HL-60 (cell line): Measurements from ENCODE around the gene RASGRP2.

Experiments
- DNase-seq, 2 experiments: peaks; one replicate each; pipeline ENCODE4 v3.0.0-alpha.2; 2010 to 2020; ENCODE audit warnings: low read depth in 1 of 2, low spot score in 1 of 2
- H3K27ac ChIP-seq: fragments of 250-450 bp; sonication (Bioruptor Pico); replicated peaks from 2 replicates; pipeline ENCODE4 v1.5.1; 2020; ENCODE audit warnings: mild to moderate bottlenecking, moderate library complexity
- H3K27me3 ChIP-seq: fragments of 250-450 bp; sonication (Bioruptor Pico); 2 replicates; pipeline ENCODE4 v1.5.1; 2021; ENCODE audit warnings: mild to moderate bottlenecking, moderate library complexity; ENCODE audit not compliant: insufficient read depth, poor library complexity, severe bottlenecking
- H3K4me3 ChIP-seq: replicated peaks from 2 replicates; pipeline ENCODE4 v1.5.1; 2011; ENCODE audit warnings: mild to moderate bottlenecking, control low read depth, low read length; ENCODE audit not compliant: insufficient read depth
- GABPA ChIP-seq: IDR thresholded peaks from 2 replicates; pipeline ENCODE4 v1.6.1; 2012; ENCODE audit warnings: low read depth
- POLR2AphosphoS5 ChIP-seq: IDR thresholded peaks from 2 replicates; pipeline ENCODE4 v1.6.1; 2012; ENCODE audit warnings: low read depth
- REST ChIP-seq: IDR thresholded peaks from 2 replicates; pipeline ENCODE4 v1.6.1; 2012; ENCODE audit warnings: low read depth; ENCODE audit not compliant: insufficient replicate concordance
- SPI1 ChIP-seq: IDR thresholded peaks from 2 replicates; pipeline ENCODE4 v1.6.1; 2012; ENCODE audit warnings: low read depth, mild to moderate bottlenecking, borderline replicate concordance
- TF ChIP-seq, protein P1 (sequence below): IDR thresholded peaks from one replicate; pipeline ENCODE4 v1.5.1; 2011; ENCODE audit warnings: low read length, control low read depth, inconsistent platforms; ENCODE audit not compliant: insufficient read depth

RASGRP2 gene

DNA sequence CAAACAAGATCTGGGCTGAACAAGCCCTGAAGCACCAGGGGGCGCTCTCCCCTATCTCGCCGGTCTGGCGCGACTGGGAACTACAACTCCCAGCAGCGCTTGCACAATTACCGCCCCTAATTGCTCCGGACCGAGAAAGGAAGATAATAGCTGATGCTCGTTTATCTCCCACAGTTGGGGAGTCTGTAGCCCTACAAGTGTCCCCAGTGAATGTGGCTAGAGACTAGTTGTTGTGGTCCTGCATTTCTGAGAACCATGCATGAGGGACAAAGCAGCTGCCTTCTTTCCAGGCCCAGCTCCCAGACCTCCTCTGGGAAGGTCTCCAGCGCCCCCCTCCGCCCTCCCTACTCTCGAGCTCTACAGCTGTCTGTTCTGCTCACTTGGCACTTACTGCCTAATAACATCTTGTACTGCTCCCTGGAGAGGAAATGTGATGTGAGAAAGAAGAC, 55.4 kb downstream of the RASGRP2 start:
- peak overlapping the region; percentile 49 for H3K4me3 ChIP-seq
- H3K27me3 ChIP-seq: peaks cover 8% of the 10 kb centered on the region
- DNase-seq: peak; percentile 68 to 91
- no peak for TF ChIP-seq GABPA
- no peak for TF ChIP-seq SPI1
- TF ChIP-seq, protein P1, sequence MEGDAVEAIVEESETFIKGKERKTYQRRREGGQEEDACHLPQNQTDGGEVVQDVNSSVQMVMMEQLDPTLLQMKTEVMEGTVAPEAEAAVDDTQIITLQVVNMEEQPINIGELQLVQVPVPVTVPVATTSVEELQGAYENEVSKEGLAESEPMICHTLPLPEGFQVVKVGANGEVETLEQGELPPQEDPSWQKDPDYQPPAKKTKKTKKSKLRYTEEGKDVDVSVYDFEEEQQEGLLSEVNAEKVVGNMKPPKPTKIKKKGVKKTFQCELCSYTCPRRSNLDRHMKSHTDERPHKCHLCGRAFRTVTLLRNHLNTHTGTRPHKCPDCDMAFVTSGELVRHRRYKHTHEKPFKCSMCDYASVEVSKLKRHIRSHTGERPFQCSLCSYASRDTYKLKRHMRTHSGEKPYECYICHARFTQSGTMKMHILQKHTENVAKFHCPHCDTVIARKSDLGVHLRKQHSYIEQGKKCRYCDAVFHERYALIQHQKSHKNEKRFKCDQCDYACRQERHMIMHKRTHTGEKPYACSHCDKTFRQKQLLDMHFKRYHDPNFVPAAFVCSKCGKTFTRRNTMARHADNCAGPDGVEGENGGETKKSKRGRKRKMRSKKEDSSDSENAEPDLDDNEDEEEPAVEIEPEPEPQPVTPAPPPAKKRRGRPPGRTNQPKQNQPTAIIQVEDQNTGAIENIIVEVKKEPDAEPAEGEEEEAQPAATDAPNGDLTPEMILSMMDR: peak; percentile 75
- TF ChIP-seq POLR2AphosphoS5: no peak
- TF ChIP-seq REST: no peak
- no peak overlapping the region for H3K27ac ChIP-seq

GRCh38 chr11:64687643-64688533, 56.1 kb downstream of the RASGRP2 start:
- Histone ChIP-seq H3K27me3 (peaks cover 3% of the 10 kb centered on the region), H3K4me3 (no peak overlapping the region), H3K27ac (no peak overlapping the region)

More at GRCh38 chr11:64687643-64688533, 56.1 kb downstream of the RASGRP2 start:
- no peak for DNase-seq
- no peak for TF ChIP-seq SPI1
- no peak for TF ChIP-seq REST
- TF ChIP-seq, protein P1: no peak
- TF ChIP-seq POLR2AphosphoS5: no peak
- no peak for TF ChIP-seq GABPA
